Mesendoderm (in vitro differentiated cells): Measurements from ENCODE around the gene PCDHA6.
A peak's percentile ranks its signal among the peaks of the same experiment; 100 is the strongest.
"Not testable (repeated sequence)": the region's sequence is repeated elsewhere in the genome, so short reads cannot be mapped to it uniquely, and the experiment has no call there.

ENCODE experiments used
- DNase-seq: peaks from one replicate; pipeline ENCODE4 v3.0.0; 2013
- H2AK5ac ChIP-seq: 2 replicates; pipeline ENCODE4 v1.6.1; 2013; ENCODE audit warnings: low read length, inconsistent platforms
- H2BK120ac ChIP-seq: 2 replicates; pipeline ENCODE4 v1.6.1; 2013; ENCODE audit warnings: low read depth, mild to moderate bottlenecking, low read length, moderate library complexity, mixed read lengths
- H2BK15ac ChIP-seq: replicated peaks from 2 replicates; pipeline ENCODE4 v1.6.1; 2013; ENCODE audit warnings: low read depth, mild to moderate bottlenecking, moderate library complexity
- H2BK5ac ChIP-seq: 2 replicates; pipeline ENCODE4 v1.6.1; 2013; ENCODE audit warnings: low read length, inconsistent platforms
- H3K18ac ChIP-seq: 2 replicates; pipeline ENCODE4 v1.6.1; 2013; ENCODE audit warnings: mild to moderate bottlenecking, low read length, mixed read lengths
- H3K23ac ChIP-seq: one replicate; pipeline ENCODE4 v1.6.1; 2013; ENCODE audit warnings: low read length
- H3K27ac ChIP-seq: 2 replicates; pipeline ENCODE4 v1.5.1; 2013; ENCODE audit warnings: low read depth, mild to moderate bottlenecking, inconsistent platforms, low read length, moderate library complexity
- H3K27me3 ChIP-seq: 2 replicates; pipeline ENCODE4 v1.6.1; 2013; ENCODE audit warnings: low read length, control low read depth, mild to moderate bottlenecking, inconsistent platforms; ENCODE audit not compliant: insufficient read depth, poor library complexity
- H3K36me3 ChIP-seq: 2 replicates; pipeline ENCODE4 v1.6.1; 2013; ENCODE audit warnings: low read length, inconsistent platforms; ENCODE audit not compliant: control insufficient read depth, insufficient read depth
- H3K4ac ChIP-seq: one replicate; pipeline ENCODE4 v1.6.1; 2013; ENCODE audit warnings: low read depth, mild to moderate bottlenecking, low read length, moderate library complexity
- H3K4me1 ChIP-seq: 2 replicates; pipeline ENCODE4 v1.6.1; 2013; ENCODE audit warnings: low read depth, low read length, inconsistent platforms; ENCODE audit not compliant: control insufficient read depth
- H3K4me2 ChIP-seq: 2 replicates; pipeline ENCODE4 v1.6.1; 2013; ENCODE audit warnings: low read length
- H3K4me3 ChIP-seq: 2 replicates; pipeline ENCODE4 v1.5.1; 2013; ENCODE audit warnings: mild to moderate bottlenecking, low read length
- H3K56ac ChIP-seq: one replicate; pipeline ENCODE4 v1.6.1; 2013; ENCODE audit warnings: low read length
- H3K79me1 ChIP-seq: 2 replicates; pipeline ENCODE4 v1.6.1; 2013; ENCODE audit warnings: low read length, inconsistent platforms
- H3K79me2 ChIP-seq: 2 replicates; pipeline ENCODE4 v1.6.1; 2013; ENCODE audit warnings: mild to moderate bottlenecking, low read length; ENCODE audit not compliant: control insufficient read depth, insufficient read depth
- H3K9ac ChIP-seq: 2 replicates; pipeline ENCODE4 v1.6.1; 2013; ENCODE audit warnings: low read length, inconsistent platforms
- H4K5ac ChIP-seq: one replicate; pipeline ENCODE4 v1.6.1; 2013; ENCODE audit warnings: low read length
- H4K8ac ChIP-seq: one replicate; pipeline ENCODE4 v1.6.1; 2013; ENCODE audit warnings: low read depth, mild to moderate bottlenecking, control low read depth, low read length, moderate library complexity
- WGBS: extraction: QIAGEN DNeasy Blood & Tissue Kit; methylation state at CpG from one replicate; pipeline ENCODE4 v1.1.7; 2013; ENCODE audit warnings: low lambda C conversion rate, missing lambda C conversion rate; ENCODE audit not compliant: insufficient coverage; ENCODE audit errors: extremely low coverage; 5-methylcytosine and 5-hydroxymethylcytosine counted together

PCDHA6 gene

DNA sequence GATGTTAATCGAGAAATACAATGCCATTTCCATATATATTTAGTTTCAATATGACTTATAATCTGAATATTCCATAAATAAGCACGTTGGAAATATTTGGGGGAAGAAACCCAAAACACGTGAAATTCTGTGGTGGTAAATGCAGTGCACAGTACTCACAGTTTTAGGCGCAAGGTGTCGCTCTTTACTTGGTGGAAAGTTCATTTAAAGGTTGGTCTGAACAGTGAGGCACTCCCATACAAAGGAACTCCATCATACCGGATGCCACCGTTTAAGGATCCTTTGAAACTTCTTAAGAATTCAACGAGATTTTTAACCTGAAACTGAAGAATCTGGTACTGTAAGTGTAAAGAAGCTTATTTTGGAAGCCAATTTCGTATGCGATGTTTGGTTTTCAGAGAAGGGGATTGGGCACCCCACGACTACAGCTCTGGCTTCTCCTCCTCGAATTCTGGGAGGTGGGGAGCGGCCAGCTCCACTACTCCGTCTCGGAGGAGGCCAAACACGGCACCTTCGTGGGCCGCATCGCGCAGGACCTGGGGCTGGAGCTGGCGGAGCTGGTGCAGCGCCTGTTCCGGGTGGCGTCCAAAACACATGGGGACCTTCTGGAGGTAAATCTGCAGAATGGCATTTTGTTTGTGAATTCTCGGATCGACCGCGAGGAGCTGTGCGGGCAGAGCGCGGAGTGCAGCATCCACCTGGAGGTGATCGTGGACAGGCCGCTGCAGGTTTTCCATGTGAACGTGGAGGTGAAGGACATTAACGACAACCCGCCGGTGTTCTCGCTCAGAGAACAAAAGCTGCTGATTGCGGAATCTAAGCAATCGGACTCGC, 41.2 kb downstream of the PCDHA6 start, which contains the start of gene PCDHA11:
Gene PCDHA11 (plus strand): TSS at position 237 of the 834 bp plus-strand sequence. CDS start 147 bp downstream, at position 384.
- no peak within 1 kb of the TSS for H3K4ac ChIP-seq
- no peak within 1 kb of the TSS for H2BK5ac ChIP-seq
- no peaks in the 10 kb centered on the region for H3K4me1 ChIP-seq
- no peaks in the 10 kb centered on the region for H3K79me1 ChIP-seq
- no peak within 1 kb of the TSS for H4K8ac ChIP-seq
- no peaks in the 10 kb centered on the region for H3K36me3 ChIP-seq
- peak within 1 kb of the TSS; percentile 68 for H3K56ac ChIP-seq
- peak; percentile 84 for DNase-seq
- peak within 1 kb of the TSS; percentile 41 for H3K4me3 ChIP-seq
- peak within 1 kb of the TSS; percentile 65 for H3K9ac ChIP-seq
- no peak within 1 kb of the TSS for H2AK5ac ChIP-seq
- peak within 1 kb of the TSS; percentile 70 for H3K18ac ChIP-seq
- H3K27me3 ChIP-seq = no peaks in the 10 kb centered on the region
- no peak within 1 kb of the TSS for H2BK120ac ChIP-seq
- H3K27ac ChIP-seq = no peak within 1 kb of the TSS
- no peak within 1 kb of the TSS for H3K4me2 ChIP-seq
- no peak within 1 kb of the TSS for H4K5ac ChIP-seq
- H2BK15ac ChIP-seq = no peak within 1 kb of the TSS
- no peak within 1 kb of the TSS for H3K23ac ChIP-seq
- WGBS = no CpG with 5 or more reads among the region's 41 CpGs
- H3K79me2 ChIP-seq = no peaks in the 10 kb centered on the region

DNA sequence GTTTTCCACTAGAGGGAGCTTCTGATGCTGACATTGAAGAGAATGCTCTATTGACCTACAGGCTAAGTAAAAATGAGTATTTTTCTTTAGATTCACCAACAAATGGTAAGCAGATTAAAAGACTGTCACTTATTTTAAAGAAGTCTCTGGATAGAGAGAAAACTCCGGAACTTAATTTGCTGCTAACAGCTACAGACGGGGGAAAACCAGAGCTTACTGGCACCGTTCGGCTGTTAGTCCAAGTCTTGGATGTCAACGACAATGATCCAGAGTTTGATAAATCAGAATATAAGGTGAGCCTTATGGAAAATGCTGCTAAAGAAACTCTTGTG, 41.8 kb downstream of the PCDHA6 start:
- no peak overlapping the region for H3K56ac ChIP-seq
- H2AK5ac ChIP-seq = no peak overlapping the region
- H3K27me3 ChIP-seq = no peaks in the 10 kb centered on the region
- H3K4me1 ChIP-seq = no peaks in the 10 kb centered on the region
- H3K79me2 ChIP-seq = no peaks in the 10 kb centered on the region
- WGBS = no CpG with 5 or more reads among the region's 5 CpGs
- no peak overlapping the region for H3K23ac ChIP-seq
- H3K4me3 ChIP-seq = no peak overlapping the region
- no peaks in the 10 kb centered on the region for H3K36me3 ChIP-seq
- H3K4me2 ChIP-seq = no peak overlapping the region
- H3K27ac ChIP-seq = no peak overlapping the region
- no peak overlapping the region for H2BK15ac ChIP-seq
- no peak overlapping the region for H3K9ac ChIP-seq
- H3K18ac ChIP-seq = no peak overlapping the region
- no peak overlapping the region for H4K8ac ChIP-seq
- H2BK5ac ChIP-seq = no peak overlapping the region
- H4K5ac ChIP-seq = no peak overlapping the region
- no peak overlapping the region for H3K4ac ChIP-seq
- no peak for DNase-seq
- no peak overlapping the region for H2BK120ac ChIP-seq
- H3K79me1 ChIP-seq = no peaks in the 10 kb centered on the region

DNA sequence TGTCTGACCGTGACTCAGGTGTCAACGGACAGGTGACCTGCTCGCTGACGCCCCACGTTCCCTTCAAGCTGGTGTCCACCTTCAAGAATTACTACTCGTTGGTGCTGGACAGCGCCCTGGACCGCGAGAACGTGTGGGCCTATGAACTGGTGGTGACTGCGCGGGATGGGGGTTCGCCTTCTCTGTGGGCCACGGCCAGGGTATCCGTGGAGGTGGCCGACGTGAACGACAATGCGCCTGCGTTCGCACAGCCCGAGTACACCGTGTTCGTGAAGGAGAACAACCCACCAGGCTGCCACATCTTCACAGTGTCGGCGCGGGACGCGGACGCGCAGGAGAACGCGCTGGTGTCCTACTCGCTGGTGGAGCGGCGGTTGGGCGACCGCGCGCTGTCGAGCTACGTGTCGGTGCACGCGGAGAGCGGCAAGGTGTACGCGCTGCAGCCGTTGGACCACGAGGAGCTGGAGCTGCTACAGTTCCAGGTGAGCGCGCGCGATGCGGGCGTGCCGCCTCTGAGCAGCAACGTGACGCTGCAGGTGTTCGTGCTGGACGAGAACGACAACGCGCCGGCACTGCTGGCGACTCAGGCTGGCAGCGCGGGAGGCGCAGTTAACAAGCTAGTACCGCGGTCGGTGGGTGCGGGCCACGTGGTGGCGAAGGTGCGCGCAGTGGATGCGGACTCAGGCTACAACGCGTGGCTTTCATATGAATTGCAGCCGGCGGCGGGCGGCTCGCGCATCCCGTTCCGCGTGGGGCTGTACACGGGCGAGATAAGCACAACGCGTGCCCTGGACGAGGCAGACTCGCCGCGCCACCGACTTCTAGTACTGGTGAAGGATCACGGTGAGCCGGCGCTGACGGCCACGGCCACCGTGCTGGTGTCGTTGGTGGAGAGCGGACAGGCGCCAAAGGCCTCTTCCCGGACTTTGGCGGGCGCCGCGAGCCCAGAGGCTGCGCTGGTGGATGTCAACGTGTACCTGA, 42.8 kb downstream of the PCDHA6 start:
- no peaks in the 10 kb centered on the region for H3K79me1 ChIP-seq
- H2AK5ac ChIP-seq = no peak overlapping the region
- H3K4me2 ChIP-seq = no peak overlapping the region
- no peaks in the 10 kb centered on the region for H3K36me3 ChIP-seq
- H2BK120ac ChIP-seq = no peak overlapping the region
- H3K27me3 ChIP-seq = no peaks in the 10 kb centered on the region
- no peaks in the 10 kb centered on the region for H3K79me2 ChIP-seq
- H2BK15ac ChIP-seq = no peak overlapping the region
- no peak overlapping the region for H3K27ac ChIP-seq
- no peak overlapping the region for H3K56ac ChIP-seq
- no CpG with 5 or more reads among the region's 114 CpGs for WGBS
- H2BK5ac ChIP-seq = no peak overlapping the region
- H3K4me1 ChIP-seq = no peaks in the 10 kb centered on the region
- no peak overlapping the region for H3K4ac ChIP-seq
- H3K4me3 ChIP-seq = no peak overlapping the region
- no peak overlapping the region for H4K8ac ChIP-seq
- no peak overlapping the region for H3K23ac ChIP-seq
- no peak overlapping the region for H3K9ac ChIP-seq
- no peak overlapping the region for H3K18ac ChIP-seq
- DNase-seq = no peak
- no peak overlapping the region for H4K5ac ChIP-seq

DNA sequence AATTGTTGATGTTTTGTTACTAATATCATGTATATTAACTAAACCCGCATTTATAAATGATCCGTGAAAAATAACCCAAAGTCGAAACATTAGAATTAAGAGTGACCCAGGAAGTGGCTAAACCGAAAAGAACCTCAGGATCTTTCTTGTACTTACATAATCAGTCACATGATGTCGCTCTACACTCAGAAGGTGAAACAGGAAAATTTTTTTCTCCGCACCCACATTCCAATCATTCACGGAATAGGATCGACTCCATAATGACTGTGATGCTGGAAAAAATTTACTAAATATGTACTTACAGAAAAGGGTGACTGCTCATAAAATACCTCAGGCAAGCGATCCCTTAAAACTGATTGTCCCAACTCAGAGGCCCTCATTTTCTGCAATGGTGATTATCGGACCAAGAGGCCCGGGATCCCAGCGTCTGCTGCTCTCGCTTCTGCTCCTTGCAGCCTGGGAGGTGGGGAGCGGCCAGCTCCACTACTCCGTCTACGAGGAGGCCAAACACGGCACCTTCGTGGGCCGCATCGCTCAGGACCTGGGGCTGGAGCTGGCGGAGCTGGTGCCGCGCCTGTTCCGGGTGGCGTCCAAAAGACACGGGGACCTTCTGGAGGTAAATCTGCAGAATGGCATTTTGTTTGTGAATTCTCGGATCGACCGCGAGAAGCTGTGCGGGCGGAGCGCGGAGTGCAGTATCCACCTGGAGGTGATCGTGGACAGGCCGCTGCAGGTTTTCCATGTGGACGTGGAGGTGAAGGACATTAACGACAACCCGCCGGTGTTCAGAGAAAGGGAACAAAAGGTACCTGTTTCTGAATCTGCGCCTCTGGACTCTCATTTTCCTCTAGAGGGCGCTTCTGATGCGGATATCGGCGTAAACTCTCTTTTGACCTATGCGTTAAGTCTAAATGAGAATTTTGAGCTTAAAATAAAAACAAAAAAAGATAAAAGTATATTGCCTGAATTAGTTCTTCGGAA, 47.6 kb downstream of the PCDHA6 start, which contains the start of gene PCDHA12:
Gene PCDHA12 (plus strand): TSS at position 224 of the 981 bp plus-strand sequence. CDS start 165 bp downstream, at position 389.
- Histone ChIP-seq H2AK5ac (no peak within 1 kb of the TSS), H3K27me3 (no peaks in the 10 kb centered on the region), H3K56ac (peak within 1 kb of the TSS; percentile 85), H3K4me1 (no peaks in the 10 kb centered on the region), H2BK15ac (no peak within 1 kb of the TSS), H2BK5ac (no peak within 1 kb of the TSS), H3K18ac (no peak within 1 kb of the TSS), H3K79me1 (peaks cover 2% of the 10 kb centered on the region), H3K4ac (no peak within 1 kb of the TSS), H3K79me2 (no peaks in the 10 kb centered on the region), H3K4me2 (peak within 1 kb of the TSS; percentile 25), H4K8ac (no peak within 1 kb of the TSS), H2BK120ac (no peak within 1 kb of the TSS), H3K23ac (no peak within 1 kb of the TSS), H3K27ac (no peak within 1 kb of the TSS), H4K5ac (no peak within 1 kb of the TSS), H3K36me3 (no peaks in the 10 kb centered on the region), H3K4me3 (peak within 1 kb of the TSS; percentile 36), H3K9ac (peak within 1 kb of the TSS; percentile 64)
- WGBS = no CpG with 5 or more reads among the region's 47 CpGs
- peak; percentile 82 for DNase-seq

DNA sequence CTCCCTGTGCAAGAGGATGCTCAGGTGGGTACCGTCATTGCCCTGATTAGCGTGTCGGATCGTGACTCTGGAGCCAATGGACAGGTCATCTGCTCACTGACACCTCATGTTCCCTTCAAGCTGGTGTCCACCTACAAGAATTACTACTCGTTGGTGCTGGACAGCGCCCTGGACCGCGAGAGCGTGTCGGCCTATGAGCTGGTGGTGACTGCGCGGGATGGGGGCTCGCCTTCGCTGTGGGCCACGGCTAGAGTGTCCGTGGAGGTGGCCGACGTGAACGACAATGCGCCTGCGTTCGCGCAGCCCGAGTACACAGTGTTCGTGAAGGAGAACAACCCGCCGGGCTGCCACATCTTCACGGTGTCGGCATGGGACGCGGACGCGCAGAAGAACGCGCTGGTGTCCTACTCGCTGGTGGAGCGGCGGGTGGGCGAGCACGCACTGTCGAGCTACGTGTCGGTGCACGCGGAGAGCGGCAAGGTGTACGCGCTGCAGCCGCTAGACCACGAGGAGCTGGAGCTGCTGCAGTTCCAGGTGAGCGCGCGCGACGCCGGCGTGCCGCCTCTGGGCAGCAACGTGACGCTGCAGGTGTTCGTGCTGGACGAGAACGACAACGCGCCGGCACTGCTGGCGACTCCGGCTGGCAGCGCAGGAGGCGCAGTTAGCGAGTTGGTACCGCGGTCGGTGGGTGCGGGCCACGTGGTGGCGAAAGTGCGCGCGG, 48.9 kb downstream of the PCDHA6 start:
- not testable (repeated sequence) for H3K4me3 ChIP-seq, H3K27ac ChIP-seq
- WGBS = no CpG with 5 or more reads among the region's 80 CpGs

More for the DNA sequence above, 48.9 kb downstream of the PCDHA6 start:
- H2AK5ac ChIP-seq, H3K4me1 ChIP-seq, H4K5ac ChIP-seq, H2BK5ac ChIP-seq, H3K9ac ChIP-seq, H3K4ac ChIP-seq, H2BK120ac ChIP-seq, H3K79me2 ChIP-seq, H4K8ac ChIP-seq, H3K27me3 ChIP-seq, H3K18ac ChIP-seq, H3K79me1 ChIP-seq, H3K4me2 ChIP-seq, H3K56ac ChIP-seq, H2BK15ac ChIP-seq, DNase-seq, H3K36me3 ChIP-seq: not testable (repeated sequence)
- H3K23ac ChIP-seq = peak overlapping the region; percentile 16
